Skeletal muscle cell (primary cell): ENCODE measurements around the gene PARVG.
"Not testable (repeated sequence)": the region's sequence is repeated elsewhere in the genome, so short reads cannot be mapped to it uniquely, and the experiment has no call there.

Experiments used
- DNase-seq: peaks from one replicate; pipeline ENCODE4 v3.0.0-alpha.2; 2010; ENCODE audit warnings: low read depth
- H3K4me3 ChIP-seq: 2 replicates; pipeline ENCODE4 v1.5.1; 2011; ENCODE audit warnings: low read depth, mild to moderate bottlenecking, control low read depth, low read length, moderate library complexity

Gene PARVG

DNA sequence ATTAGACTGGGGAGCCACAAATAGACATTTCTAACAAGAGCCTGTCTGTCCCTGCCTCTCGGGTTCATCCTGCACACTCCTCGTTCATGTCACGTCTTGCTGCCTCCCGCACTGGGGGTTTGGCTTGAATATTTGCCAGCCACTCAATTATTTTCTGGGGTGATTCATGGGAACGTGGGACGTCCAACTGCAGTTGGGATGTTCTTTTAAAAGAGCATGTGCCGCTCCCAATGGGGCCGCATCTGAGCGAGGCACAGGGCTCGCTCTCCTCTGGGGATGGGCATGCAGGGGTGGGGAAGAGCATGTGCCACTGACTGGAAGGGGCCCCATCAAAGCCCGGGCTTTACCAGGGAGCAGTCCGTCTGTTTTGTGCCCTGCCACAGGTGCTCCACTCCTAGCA is 43.4 kb downstream of the PARVG start:
- no peak overlapping the region for H3K4me3 ChIP-seq
- DNase-seq = no peak

DNA sequence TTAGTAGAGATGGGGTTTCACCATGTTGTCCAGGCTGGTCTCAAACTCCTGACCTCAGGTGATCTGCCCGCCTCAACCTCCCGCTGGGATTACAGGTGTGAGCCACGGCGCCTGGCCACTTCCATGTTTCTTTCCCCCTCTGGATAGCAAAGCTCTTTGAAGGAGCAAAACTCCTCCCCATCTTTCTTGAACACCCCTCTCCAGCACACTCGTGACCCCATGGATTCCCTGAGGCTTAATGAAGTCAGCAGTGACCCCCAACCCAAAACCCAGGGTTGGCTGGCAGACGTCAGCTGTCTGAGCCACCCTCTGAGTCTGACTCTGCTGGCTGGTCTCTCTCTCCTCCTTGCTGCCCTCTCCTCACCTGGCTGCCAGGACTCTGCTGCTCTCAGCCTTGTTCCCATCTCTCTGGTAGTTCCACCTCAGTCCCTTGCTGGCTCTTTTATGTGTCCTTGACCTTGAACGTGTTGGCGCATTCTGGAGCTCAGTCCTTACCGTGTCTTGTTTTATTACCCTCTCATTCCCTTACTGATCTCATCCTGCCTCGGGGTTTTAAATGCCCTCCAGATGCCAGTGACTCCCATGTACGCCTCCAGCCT is 44.5 kb downstream of the PARVG start:
- DNase-seq = no peak

DNA sequence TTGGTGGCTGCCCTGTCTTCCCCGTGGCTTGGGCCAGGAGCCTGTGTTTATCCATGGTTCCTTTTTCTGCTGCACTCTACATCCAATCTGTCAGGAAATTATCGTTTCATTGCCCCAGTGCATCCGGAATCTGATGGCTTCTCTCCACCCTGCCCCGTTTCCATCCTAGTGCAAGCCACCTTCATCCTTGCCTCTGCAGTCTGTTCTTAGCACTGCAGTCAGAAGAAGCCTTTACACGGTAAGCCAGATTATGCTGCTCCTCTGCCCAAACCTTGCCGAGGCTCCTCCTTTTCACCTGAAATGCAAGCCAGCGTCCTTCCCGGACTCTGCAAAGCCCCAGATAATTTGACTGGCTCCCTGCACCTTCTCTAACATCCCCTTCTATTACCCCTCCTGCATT is 45.1 kb downstream of the PARVG start:
- no peak overlapping the region for H3K4me3 ChIP-seq
- DNase-seq = no peak

More for the DNA sequence above, 44.5 kb downstream of the PARVG start:
- H3K4me3 ChIP-seq = no peak overlapping the region

DNA sequence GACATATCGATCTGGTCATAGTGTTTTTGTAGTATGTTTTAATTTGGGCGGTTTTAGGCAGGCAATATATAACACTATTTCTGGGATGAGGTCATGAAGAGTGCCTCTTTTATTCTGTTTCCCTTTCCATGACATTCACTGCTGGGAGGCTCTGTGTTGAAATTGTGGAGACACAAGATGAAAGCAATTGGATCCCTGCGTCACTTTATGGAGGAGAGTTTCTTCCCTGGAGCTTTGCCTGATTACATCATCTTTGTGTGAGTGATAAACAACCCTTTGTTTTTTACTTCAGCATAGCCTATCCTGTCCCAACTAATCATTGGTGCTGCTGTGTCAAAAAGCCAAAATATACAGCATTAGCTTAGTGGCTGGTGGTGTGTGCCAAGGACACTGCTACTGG is 48.6 kb downstream of the PARVG start:
- no peak for DNase-seq
- no peak overlapping the region for H3K4me3 ChIP-seq

DNA sequence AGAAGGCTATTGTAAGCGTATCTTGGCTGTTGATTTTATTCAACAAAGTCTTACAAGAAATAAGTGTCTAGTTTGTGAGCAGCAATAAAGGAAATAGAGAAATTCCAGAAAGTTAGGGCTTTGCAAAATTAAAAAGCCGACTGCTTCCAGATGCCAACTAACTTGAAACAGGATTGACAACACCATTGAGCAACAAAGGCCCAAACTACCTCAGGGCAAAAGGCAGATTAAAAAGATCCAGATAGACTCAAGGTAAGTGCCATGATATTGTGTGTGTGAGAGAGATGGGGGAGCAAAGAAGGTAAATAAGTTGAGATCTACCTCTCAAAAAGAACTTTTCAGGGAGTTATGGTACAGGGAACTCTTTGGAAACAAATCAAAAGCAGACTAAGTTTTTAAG is 49.1 kb downstream of the PARVG start:
- H3K4me3 ChIP-seq = no peak overlapping the region
- no peak for DNase-seq

DNA sequence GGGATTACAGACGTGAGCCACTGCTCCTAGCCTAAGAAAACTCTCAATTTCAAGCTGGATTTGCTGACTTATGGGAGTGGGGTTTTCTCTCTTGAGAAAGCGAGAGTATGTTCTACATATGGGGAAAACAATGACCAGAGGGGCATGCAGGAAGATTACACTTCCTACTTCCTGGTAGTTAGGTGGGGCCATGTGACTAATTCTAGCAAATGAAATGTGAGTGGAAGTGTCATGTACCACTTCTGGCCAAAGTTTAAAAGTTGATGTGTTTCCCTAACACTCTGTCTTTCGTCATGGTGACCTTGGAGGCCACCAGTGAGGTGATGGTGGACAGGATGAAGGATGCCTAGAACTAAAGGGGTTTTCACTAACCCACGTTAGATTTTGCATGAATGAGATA is 50.5 kb downstream of the PARVG start:
- DNase-seq = no peak
- no peak overlapping the region for H3K4me3 ChIP-seq

DNA sequence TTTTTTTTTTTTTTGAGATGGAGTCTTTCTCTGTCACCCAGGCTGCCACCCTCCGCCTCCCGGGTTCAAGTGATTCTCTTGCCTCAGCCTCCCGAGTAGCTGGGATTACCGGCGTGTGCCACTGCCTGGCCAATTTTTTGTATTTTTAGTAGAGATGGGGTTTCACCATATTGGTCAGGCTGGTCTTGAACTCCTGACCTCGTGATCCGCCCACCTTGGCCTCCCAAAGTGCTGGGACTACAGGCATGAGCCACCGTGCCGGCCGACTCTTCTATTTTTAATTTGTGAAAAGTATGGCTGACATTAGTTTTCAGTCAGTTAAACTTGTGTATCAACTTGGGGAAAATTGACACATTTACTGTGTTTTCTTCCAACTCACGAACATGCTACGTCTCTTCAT is 53.6 kb downstream of the PARVG start:
- not testable (repeated sequence) for H3K4me3 ChIP-seq, DNase-seq

DNA sequence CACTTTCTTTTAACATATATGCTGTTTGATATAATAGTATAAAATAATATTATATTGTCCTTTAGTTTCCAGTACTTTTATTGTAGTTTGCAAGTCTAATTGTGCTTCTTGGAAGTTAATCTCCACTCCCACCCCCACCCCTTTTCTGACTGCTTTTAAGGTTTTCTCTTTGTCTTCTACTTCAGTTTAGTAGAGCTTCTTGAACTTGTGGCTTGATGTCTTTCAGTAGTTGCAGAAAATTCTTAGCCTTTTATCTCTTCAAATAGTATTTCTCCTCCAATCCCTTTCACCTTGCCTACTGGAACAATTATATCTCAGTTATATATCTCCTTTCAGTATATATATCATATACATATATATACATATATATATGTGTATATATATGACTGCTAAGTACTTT is 56.6 kb downstream of the PARVG start:
- no peak for DNase-seq
- no peak overlapping the region for H3K4me3 ChIP-seq

DNA sequence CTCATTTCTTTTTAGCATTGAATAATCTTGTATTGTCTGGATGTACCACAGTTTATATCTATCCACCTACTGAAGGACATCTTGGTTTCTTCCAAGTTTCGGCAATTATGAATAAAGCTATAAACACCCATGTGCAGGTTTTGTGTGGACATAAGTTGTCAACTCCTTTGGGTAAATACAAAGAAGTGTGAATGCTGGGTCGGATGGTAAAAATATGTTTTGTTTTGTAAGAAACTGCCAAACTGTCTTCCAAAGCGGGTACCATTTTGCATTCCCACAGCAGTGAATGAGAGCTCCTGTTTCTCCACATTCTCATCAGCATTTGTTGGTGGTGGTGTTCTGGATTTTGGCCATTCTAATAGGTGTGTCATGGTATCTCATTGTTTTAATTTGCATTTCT is 60.4 kb downstream of the PARVG start:
- H3K4me3 ChIP-seq, DNase-seq: not testable (repeated sequence)

DNA sequence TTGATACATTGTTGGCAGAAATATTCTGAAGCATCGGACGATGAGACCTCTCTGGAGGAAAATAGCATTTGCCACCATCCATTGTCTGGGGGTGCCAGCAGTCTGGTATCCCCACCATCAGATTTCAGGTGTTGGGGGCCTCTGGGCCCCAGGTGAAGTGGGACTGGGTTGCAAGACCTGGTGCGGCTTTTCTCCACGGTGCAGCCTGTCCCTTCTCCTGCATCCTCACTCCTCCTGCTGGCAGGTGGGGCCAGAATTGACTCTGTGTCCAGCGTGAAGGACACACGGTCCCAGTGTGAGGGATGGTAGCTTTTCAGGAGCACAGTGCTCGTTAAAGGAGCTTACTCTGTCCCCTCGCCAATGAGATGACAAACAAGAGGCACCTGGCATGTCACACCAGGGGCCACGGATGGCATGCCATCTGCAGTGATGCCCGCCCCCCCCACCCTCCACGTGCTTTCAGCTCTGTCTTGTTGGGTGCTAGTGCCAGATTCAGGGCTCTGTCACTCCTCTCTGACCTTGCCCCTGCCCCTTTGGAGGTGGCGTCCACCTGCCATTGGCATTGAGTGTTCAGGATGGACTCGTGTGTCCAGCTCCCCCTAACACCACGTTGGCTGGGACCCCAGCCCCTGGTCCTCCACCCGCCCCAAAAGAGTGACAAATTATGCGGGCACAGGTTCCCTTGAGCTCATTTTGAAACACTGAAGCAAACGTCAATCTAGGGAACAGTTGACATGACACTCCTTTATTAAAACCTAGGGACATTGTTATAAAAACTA is 62.4 kb downstream of the PARVG start:
- H3K4me3 ChIP-seq = no peak overlapping the region
- no peak for DNase-seq

DNA sequence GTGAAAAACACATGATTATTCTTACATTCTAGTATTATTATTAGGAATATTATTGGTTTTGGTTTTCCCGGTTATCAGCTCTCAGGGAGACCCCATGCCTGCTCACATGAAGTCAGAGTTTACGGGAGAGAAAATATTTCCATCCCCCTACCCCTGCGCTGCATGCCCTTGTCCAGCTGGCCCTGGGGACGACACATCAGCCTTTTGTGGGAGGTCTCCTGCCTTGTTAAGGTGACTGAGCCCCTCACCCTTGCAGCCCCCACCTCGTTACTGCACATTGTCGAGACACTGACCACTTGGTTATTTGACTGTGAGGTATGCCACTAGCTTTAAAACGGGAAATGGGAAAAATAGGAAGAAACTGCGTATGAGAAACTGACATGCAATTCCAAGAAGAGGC is 63.0 kb downstream of the PARVG start:
- H3K4me3 ChIP-seq = no peak overlapping the region
- DNase-seq = no peak

DNA sequence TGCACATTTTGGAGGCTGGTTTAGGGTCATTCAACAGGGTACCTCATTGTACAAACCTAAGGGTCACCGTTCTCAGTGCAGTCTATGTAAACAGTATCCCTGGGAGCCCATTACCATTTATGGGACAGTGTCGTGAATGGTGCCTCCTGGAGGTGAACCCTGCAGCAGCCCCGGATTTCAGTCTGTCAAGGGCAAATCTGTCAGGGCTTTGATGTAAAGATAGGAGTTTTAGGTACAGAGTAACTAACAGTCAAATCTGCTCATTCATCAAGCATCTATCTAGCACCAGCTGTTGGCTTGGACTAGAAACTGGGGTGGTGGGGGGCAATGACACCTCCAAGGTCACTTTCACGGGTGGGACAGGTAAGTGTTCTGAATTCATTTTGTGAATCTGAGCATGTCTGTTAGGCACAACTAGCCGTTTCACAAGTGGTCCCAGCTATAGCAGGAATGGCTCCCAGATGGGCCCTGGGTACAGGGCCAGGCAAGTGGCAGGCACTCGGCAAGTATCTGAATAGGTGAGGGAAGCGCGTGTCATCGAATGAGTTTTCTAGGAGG is 63.6 kb downstream of the PARVG start:
- no peak for DNase-seq
- no peak overlapping the region for H3K4me3 ChIP-seq

DNA sequence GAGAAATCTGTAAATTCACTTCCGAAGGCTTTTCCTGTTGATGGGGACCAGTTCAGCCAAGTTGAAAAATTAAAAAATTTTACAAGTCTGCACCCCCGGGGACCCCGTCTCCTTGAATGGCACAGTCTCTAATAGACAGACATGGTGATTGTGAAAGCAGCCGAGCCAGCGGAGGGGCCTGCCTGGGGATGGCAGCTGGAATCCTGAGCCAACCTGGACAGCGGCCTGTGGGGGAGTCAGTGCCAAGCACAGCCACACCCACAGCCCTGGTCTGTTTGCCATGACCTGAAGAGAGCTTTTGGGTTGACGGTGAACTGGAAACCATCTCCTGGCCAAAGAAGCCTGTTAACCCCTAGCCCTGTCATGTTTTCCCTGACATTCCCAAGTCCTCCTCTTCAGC is 64.7 kb downstream of the PARVG start:
- H3K4me3 ChIP-seq = no peak overlapping the region
- no peak for DNase-seq

DNA sequence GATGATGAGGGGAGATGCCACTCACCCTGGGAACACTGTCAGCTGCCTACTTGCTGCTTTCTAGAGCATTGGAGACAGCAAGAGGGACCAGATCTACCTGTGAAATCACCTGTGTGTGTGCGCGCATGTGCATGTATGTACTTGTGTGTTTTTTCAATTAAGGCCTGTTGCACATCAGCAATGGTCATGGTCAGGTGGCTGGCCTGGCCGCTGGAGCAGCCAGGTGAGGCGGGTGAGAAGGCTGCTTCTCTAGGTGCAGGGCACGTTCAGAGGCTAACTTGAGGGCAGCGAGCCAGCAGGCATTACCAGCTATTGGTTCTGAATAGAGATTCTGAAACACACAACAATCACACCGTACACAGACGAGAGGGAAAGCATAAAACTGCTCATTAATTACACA is 65.1 kb downstream of the PARVG start:
- DNase-seq = no peak
- H3K4me3 ChIP-seq = no peak overlapping the region

DNA sequence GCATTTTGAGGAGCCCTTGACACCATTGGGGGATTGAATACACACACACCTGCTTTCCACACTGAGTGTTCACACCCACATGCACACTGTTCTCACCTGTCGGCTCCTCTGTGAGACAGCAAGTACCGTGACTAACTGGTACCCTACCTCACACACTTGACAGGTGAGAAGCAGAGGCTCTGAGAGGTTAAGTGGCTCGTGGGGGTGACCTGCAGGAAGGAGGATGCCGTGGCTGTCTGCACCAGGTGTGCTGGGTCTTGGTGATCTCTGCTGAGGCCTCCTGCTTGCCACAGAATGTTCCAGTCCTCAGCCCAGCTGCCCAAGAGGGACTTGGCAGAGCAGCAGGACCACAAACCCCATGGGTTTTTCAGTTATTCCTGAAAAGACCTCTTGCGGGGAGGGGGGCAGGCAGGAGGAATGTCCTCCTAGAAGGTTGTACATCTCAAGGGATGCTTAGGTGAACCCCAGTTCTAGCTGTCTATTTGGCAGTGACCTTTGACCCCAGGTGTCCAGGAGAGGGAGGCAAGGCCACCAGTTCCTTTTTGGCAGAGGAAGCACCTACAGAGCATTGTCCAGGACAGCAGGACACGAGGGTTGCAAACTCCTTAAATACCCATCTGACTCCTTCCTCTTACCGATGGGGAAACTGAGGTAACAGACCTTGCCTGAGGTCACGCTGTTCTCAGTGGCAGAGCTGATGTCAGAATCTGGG is 66.0 kb downstream of the PARVG start:
- H3K4me3 ChIP-seq = no peak overlapping the region
- DNase-seq = no peak

DNA sequence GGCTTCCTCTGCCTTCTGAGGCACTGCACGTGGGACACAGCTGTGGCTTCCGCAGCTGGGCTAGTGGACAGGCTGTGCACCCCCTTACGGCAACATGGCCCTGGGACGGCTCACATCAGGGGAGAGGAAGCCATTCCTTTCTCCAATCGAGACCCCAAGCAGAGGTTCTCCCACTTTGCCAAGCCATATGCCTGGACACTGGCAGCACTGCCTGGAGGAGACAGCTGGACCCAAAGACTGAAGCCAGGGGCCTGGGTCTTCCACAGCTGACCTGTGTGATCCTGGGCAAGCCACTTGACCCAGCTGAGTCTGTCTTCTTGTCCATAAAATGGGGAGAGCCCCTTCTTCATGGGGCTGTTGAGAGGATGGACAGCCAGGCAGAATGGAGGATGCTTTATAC is 66.6 kb downstream of the PARVG start:
- H3K4me3 ChIP-seq = no peak overlapping the region
- DNase-seq = no peak

DNA sequence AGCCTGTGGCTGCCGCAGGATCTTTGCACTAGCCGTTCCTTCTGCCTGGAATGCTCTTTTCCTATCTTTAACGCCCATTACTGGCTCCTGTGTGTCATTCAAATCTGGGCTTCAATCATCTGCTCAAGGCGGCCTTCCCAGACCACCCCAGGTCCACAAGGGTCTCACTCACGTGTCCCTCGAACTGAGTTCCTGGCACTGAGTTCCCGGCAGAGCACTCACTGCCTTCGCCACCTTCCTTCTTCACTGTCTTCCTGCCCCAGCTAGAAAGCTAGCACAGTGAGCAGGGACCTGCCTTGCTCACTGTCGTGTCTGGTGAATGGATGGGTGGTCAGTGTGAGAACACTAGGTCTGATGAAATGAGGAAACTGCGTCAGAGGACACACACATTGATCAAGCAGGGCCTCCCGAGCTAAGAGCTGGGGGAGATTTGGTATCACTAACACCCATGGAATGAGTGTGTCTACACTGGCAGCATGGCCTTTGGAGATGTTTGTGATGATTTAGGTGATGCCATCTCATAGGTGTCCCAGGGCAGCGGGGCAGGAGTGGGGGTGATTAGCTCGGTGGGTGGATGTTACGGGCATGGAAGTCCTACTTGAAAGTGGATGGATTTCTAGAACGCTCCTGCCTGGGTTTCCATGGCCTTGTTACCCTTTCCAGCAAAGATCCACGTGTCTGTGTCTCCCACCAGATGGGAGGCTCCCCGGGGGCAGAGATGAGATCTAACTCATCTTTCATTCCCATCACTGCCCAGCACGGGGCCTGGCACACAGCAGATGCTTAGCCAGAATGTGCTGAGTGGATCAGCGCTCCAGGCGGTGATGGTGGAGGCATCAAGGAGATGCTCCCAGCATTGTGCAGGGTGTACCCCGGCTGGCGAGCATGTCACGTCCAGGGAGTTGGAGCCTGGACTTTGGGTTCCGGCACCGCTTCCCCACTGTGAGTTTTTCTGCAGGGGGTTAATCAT is 67.5 kb downstream of the PARVG start:
- DNase-seq = no peak
- H3K4me3 ChIP-seq = no peak overlapping the region

DNA sequence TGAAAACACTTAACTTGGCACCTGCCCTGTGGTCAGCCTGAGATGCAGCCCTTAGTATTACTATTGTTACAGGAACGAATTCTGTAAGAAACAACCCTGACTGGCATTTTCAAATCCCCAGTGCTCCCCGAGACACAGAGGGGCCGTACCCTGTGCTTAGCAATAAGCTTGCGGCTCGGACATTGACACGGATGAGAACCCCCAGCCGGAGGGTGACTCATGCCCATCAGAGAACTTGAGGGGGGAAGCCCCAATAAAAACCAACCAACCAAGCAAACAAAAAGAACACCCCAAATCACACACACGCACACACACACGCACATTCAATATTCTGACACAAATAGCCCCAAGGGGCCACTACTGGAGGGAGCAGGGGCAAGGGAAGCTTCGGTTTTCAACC is 68.2 kb downstream of the PARVG start:
- H3K4me3 ChIP-seq = no peak overlapping the region
- DNase-seq = no peak

DNA sequence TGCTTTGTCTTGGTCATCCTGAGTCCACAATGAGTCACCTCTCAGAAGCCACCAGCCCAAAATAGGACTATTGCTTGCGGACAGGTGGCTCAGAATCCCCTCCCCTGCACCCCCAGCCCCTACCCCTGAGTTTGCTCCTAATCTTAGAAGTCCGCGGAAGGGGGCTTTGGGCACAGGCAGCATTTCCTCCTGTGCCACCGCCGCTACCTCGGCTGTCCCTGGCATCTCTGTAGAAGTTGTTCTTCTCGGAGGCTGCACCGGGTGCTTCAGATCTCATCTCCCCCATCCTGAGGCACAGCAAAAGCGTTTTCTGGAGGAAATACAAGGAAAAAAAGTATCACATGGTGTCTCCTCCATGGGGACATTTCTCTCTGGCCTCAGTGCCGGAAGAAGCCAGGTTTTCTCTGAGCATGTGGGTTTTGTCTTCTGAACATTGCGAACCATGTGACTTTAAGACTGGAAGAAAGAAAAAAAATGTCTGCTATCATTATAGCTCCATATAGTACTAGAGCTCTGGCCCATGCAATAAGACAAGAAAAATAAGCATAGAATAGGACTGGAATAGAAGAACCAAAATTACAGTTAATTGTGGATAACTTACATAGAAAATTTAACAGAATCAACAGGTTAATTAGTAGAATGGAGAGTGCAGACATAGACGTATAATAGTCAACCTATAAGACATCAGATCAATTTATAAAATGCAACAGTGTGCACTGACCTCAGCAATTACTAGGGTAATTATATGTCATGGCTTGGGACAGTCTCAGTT is 68.8 kb downstream of the PARVG start:
- H3K4me3 ChIP-seq = no peak overlapping the region
- no peak for DNase-seq
